Neural cell (in vitro differentiated cells): ENCODE measurements around the gene NASP. TPM values are rescaled to one million over a fixed set of nuclear protein-coding genes. Genes with fewer than 3 reads are reported as not detected.

ENCODE experiments used
- H2AFZ ChIP-seq: fragments of 200-600, 300-800 bp; sonication (generic), shearing (Covaris generic); 2 replicates; pipeline ENCODE4 v1.6.0; 2014; ENCODE audit warnings: low read depth, mild to moderate bottlenecking, antibody characterized with exemption, low read length, moderate library complexity
- H3F3A ChIP-seq: fragments of 200-600 bp; shearing (Covaris generic); 2 replicates; pipeline ENCODE4 v1.6.1; 2016; ENCODE audit warnings: mild to moderate bottlenecking, moderate library complexity, mixed read lengths, antibody characterized with exemption, low read length; ENCODE audit not compliant: insufficient read depth, poor library complexity, severe bottlenecking
- H3K27ac ChIP-seq: fragments of 200-600, 300-800 bp; sonication (generic), shearing (Covaris generic); 2 replicates; pipeline ENCODE4 v1.5.1; 2014; ENCODE audit warnings: mild to moderate bottlenecking, low read length, moderate library complexity
- H3K27me3 ChIP-seq: fragments of 300-800, 200-600 bp; sonication (generic), shearing (Covaris generic); 2 replicates; pipeline ENCODE4 v1.6.0; 2014; ENCODE audit warnings: mild to moderate bottlenecking, low read depth, low read length, moderate library complexity; ENCODE audit not compliant: insufficient read depth
- H3K36me3 ChIP-seq: fragments of 300-800, 200-600 bp; sonication (generic), shearing (Covaris generic); 2 replicates; pipeline ENCODE4 v1.5.1; 2014; ENCODE audit warnings: mild to moderate bottlenecking, antibody characterized with exemption, low read length, moderate library complexity; ENCODE audit not compliant: insufficient read depth
- H3K4me2 ChIP-seq: fragments of 300-800, 200-600 bp; sonication (generic), shearing (Covaris generic); 2 replicates; pipeline ENCODE4 v1.6.0; 2014; ENCODE audit warnings: mild to moderate bottlenecking, low read length
- H3K4me3 ChIP-seq: fragments of 300-800, 200-600 bp; sonication (generic), shearing (Covaris generic); 2 replicates; pipeline ENCODE4 v1.5.1; 2014; ENCODE audit warnings: mild to moderate bottlenecking, low read length, moderate library complexity
- H3K79me2 ChIP-seq: fragments of 200-600 bp; shearing (Covaris generic); replicated peaks from 2 replicates; pipeline ENCODE4 v1.6.0; 2014; ENCODE audit warnings: mild to moderate bottlenecking, low read length, moderate library complexity; ENCODE audit not compliant: insufficient read depth
- H3K9ac ChIP-seq: fragments of 300-800, 200-600 bp; sonication (generic), shearing (Covaris generic); 2 replicates; pipeline ENCODE4 v1.6.1; 2016; ENCODE audit warnings: mild to moderate bottlenecking, low read length, mixed read lengths
- H3K9me2 ChIP-seq: fragments of 200-600 bp; shearing (Covaris generic); 2 replicates; pipeline ENCODE4 v1.6.1; 2016; ENCODE audit warnings: mild to moderate bottlenecking, low read length, mixed read lengths; ENCODE audit not compliant: insufficient read depth
- H3K9me3 ChIP-seq: fragments of 200-600, 300-800 bp; sonication (generic), shearing (Covaris generic); 2 replicates; pipeline ENCODE4 v1.6.1; 2016; ENCODE audit warnings: mild to moderate bottlenecking, mixed run types, low read length, moderate library complexity, mixed read lengths
- H4K20me1 ChIP-seq: fragments of 200-600 bp; shearing (Covaris generic); 2 replicates; pipeline ENCODE4 v1.6.1; 2016; ENCODE audit warnings: mild to moderate bottlenecking, mixed run types; ENCODE audit not compliant: insufficient read depth
- CTCF ChIP-seq: fragments of 450-650 bp; IDR thresholded peaks from 2 replicates; pipeline ENCODE4 v1.5.1; 2014; ENCODE audit warnings: antibody characterized with exemption, mild to moderate bottlenecking, moderate library complexity; ENCODE audit not compliant: poor library complexity, severe bottlenecking
- EP300 ChIP-seq: fragments of 450-650 bp; conservative IDR thresholded peaks from 2 replicates; pipeline ENCODE4 v1.6.1; 2014; ENCODE audit warnings: antibody characterized with exemption, mild to moderate bottlenecking, moderate library complexity; ENCODE audit not compliant: poor library complexity, severe bottlenecking
- EZH2 ChIP-seq: fragments of 200-600, 300-800 bp; shearing (Covaris generic), sonication (generic); IDR thresholded peaks from 2 replicates; pipeline ENCODE4 v1.6.1; 2014; ENCODE audit warnings: antibody characterized with exemption, low read length, borderline replicate concordance, mild to moderate bottlenecking; ENCODE audit not compliant: insufficient read depth, poor library complexity, severe bottlenecking
- MXI1 ChIP-seq: fragments of 450-650 bp; conservative IDR thresholded peaks from 2 replicates; pipeline ENCODE4 v1.6.1; 2014; ENCODE audit warnings: antibody characterized with exemption, mild to moderate bottlenecking; ENCODE audit not compliant: poor library complexity, severe bottlenecking
- POLR2AphosphoS5 ChIP-seq: IDR thresholded peaks from 2 replicates; pipeline ENCODE4 v1.6.1; 2012
- RAD21 ChIP-seq: fragments of 450-650 bp; conservative IDR thresholded peaks from 2 replicates; pipeline ENCODE4 v1.6.1; 2014; ENCODE audit warnings: antibody characterized with exemption, mild to moderate bottlenecking, moderate library complexity
- REST ChIP-seq: IDR thresholded peaks from 2 replicates; pipeline ENCODE4 v1.6.1; 2012; ENCODE audit warnings: borderline replicate concordance
- SMC3 ChIP-seq: fragments of 450-650 bp; conservative IDR thresholded peaks from 2 replicates; pipeline ENCODE4 v1.6.1; 2014; ENCODE audit warnings: antibody characterized with exemption, mild to moderate bottlenecking, moderate library complexity; ENCODE audit not compliant: poor library complexity
- TAF1 ChIP-seq: IDR thresholded peaks from 2 replicates; pipeline ENCODE4 v1.6.1; 2012; ENCODE audit warnings: low read depth
- polyA plus RNA-seq: library from polyadenylated mRNA; depleted of rRNA; stranded (reverse); fragments of >200 nt; gene quantifications from 2 replicates; pipeline ENCODE4 v1.2.3, GENCODE V29; 2014

Gene NASP
- polyA plus RNA-seq, 1 donor from 2014 or later: 177 TPM

- no peaks in the 10 kb centered on the region for H3K36me3 ChIP-seq
- H2AFZ ChIP-seq: no peak overlapping the region
- TF ChIP-seq MXI1 (no peak), CTCF (no peak), POLR2AphosphoS5 (no peak), RAD21 (no peak), REST (no peak), EZH2 (no peak), TAF1 (no peak), EP300 (no peak)
- H3K4me3 ChIP-seq: no peak overlapping the region
- H3F3A ChIP-seq: no peaks in the 10 kb centered on the region
- no peaks in the 10 kb centered on the region for H3K27me3 ChIP-seq
- H4K20me1 ChIP-seq: no peaks in the 10 kb centered on the region
- no peaks in the 10 kb centered on the region for H3K79me2 ChIP-seq
- H3K9me3 ChIP-seq: no peaks in the 10 kb centered on the region
- H3K9me2 ChIP-seq: no peaks in the 10 kb centered on the region
- H3K9ac ChIP-seq: no peak overlapping the region
- no peak overlapping the region for H3K4me2 ChIP-seq
- H3K27ac ChIP-seq: no peak overlapping the region
These were observed 40.0 kb upstream of the NASP start for GRCh38 chr1:45543581-45544417.

GRCh38 chr1:45544530-45544929, 39.3 kb upstream of the NASP start:
- Histone ChIP-seq H3F3A (no peaks in the 10 kb centered on the region), H2AFZ (no peak overlapping the region)

More at GRCh38 chr1:45544530-45544929, 39.3 kb upstream of the NASP start:
- no peak overlapping the region for H3K4me2 ChIP-seq
- H4K20me1 ChIP-seq: no peaks in the 10 kb centered on the region
- H3K79me2 ChIP-seq: no peaks in the 10 kb centered on the region
- H3K36me3 ChIP-seq: no peaks in the 10 kb centered on the region
- H3K9me3 ChIP-seq: no peaks in the 10 kb centered on the region
- H3K27me3 ChIP-seq: no peaks in the 10 kb centered on the region
- H3K9ac ChIP-seq: no peak overlapping the region
- no peak overlapping the region for H3K27ac ChIP-seq
- no peak overlapping the region for H3K4me3 ChIP-seq
- TF ChIP-seq TAF1: no peak
- TF ChIP-seq SMC3: no peak
- TF ChIP-seq POLR2AphosphoS5: no peak
- no peak for TF ChIP-seq MXI1
- TF ChIP-seq EZH2: no peak
- TF ChIP-seq RAD21: no peak
- TF ChIP-seq EP300: no peak
- TF ChIP-seq REST: no peak
- TF ChIP-seq CTCF: no peak
- H3K9me2 ChIP-seq: no peaks in the 10 kb centered on the region
